OCI-LY3 (cell line): ENCODE data around the gene ASAH2.

ENCODE experiments used
- CTCF ChIP-seq: fragments of 200-600, 300-600 bp; sonication (generic); IDR thresholded peaks from 2 replicates; pipeline ENCODE4 v1.5.1; 2014; ENCODE audit warnings: antibody characterized with exemption, low read length, low read depth
- EZH2phosphoT487 ChIP-seq: fragments of 200-600 bp; shearing (Covaris generic); IDR thresholded peaks from 2 replicates; pipeline ENCODE4 v1.6.1; 2018; ENCODE audit warnings: antibody characterized with exemption, mixed run types, low read depth

GRCh38 chr10:50244201-50244600 lies 7.1 kb downstream of the ASAH2 start:
- no peak for TF ChIP-seq CTCF
- no peak for TF ChIP-seq EZH2phosphoT487
